Stomach (tissue), 9 donors: ENCODE results near the gene SYNE2. TPM values are rescaled to one million over a fixed set of nuclear protein-coding genes. Genes with fewer than 3 reads are reported as not detected.

ENCODE experiments used
- DNase-seq, 2 donors: peaks; one replicate each; pipeline versions ENCODE4 v3.0.0 to v3.0.0-alpha.2; 2013 to 2019
- H3K27ac ChIP-seq, 5 donors: fragments of 200-600 bp in 4 of 5; sonication (generic) in 4 of 5; one replicate each; pipeline ENCODE4 v1.5.1; 2013 to 2019; ENCODE audit warnings: mild to moderate bottlenecking in 1 of 5, moderate library complexity in 1 of 5
- H3K27me3 ChIP-seq, 3 donors: fragments of 200-600 bp; sonication (generic); one replicate each; pipeline ENCODE4 v1.5.1; 2017 to 2019; ENCODE audit warnings: mixed run types in 1 of 3
- H3K36me3 ChIP-seq, 4 donors: fragments of 200-600 bp; sonication (generic); 1 replicate in 3 of 4; 2 replicates in 1 of 4; pipeline ENCODE4 v1.5.1; 2016 to 2019
- H3K4me1 ChIP-seq, 4 donors: fragments of 200-600 bp; sonication (generic); one replicate each; pipeline ENCODE4 v1.5.1; 2016 to 2019
- H3K4me3 ChIP-seq, 4 donors: fragments of 200-600 bp; sonication (generic) in 3 of 4; one replicate each; pipeline ENCODE4 v1.5.1; 2016 to 2019; ENCODE audit warnings: mild to moderate bottlenecking in 1 of 4
- H3K9me3 ChIP-seq, 4 donors: fragments of 200-600 bp; sonication (generic); one replicate each; pipeline ENCODE4 v1.5.1; 2016 to 2019
- CTCF ChIP-seq, 7 experiments: fragments of 450-650 bp in 4 of 7; fragments of 200-600 bp in 3 of 7; sonication (generic) in 3 of 7; IDR thresholded peaks; one replicate each; pipeline ENCODE4 v1.5.1; 2016 to 2019; ENCODE audit warnings: antibody characterized with exemption in 7 of 7, control low read depth in 2 of 7, mild to moderate bottlenecking in 1 of 7
- EP300 ChIP-seq: sonication (generic); formaldehyde crosslinking; IDR thresholded peaks from one replicate; pipeline ENCODE4 v1.6.1; 2017; ENCODE audit warnings: antibody characterized with exemption
- POLR2A ChIP-seq, 4 donors: fragments of 450-650 bp; IDR thresholded peaks; one replicate each; pipeline ENCODE4 v1.6.1; 2016; ENCODE audit warnings: antibody characterized with exemption in 4 of 4, control low read depth in 2 of 4, mild to moderate bottlenecking in 1 of 4, moderate library complexity in 1 of 4
- POLR2AphosphoS5 ChIP-seq, 3 donors: sonication (generic); formaldehyde crosslinking; IDR thresholded peaks; one replicate each; pipeline ENCODE4 v1.6.1; 2016; ENCODE audit warnings: antibody characterized with exemption in 3 of 3
- WGBS, 5 donors: extraction: QIAGEN DNeasy Blood & Tissue Kit in 3 of 5; methylation state at CpG; one replicate each; pipeline versions ENCODE4 v1.1.5 to v1.1.7; 2013 to 2018; 5-methylcytosine and 5-hydroxymethylcytosine counted together
- intact Hi-C: fragments of 100-400 bp; cut with DNase I; formaldehyde crosslinking; loops from one replicate; pipeline ENCODE4 v1.15.1; 2023; ENCODE audit warnings: low total_unique reads
- polyA plus RNA-seq, 3 donors: library from polyadenylated mRNA; stranded (reverse); fragments of 200-250 nt; gene quantifications; one replicate each; pipeline ENCODE4 v1.2.3, GENCODE V29; 2013
- total RNA-seq, 5 donors: library from RNA; depleted of rRNA; stranded (reverse); fragments of >200 nt; gene quantifications; one replicate each; pipeline versions ENCODE4 v1.1.0 to v1.2.3, GENCODE V29; 2014 to 2016
- donor health status: healthy with polysubstance abuse.
- donor health status: Bipolar disorder and iron deficiency.
- donor health status: healthy.

The SYNE2 gene
- total and polyA plus RNA-seq, 8 donors: 14.4 to 280 (median 120) TPM

- Histone ChIP-seq H3K36me3 (no peaks in the 10 kb centered on the region), H3K27me3 (no peaks in the 10 kb centered on the region), H3K27ac (no peak overlapping the region), H3K4me1 (no peaks in the 10 kb centered on the region), H3K4me3 (no peak overlapping the region), H3K9me3 (no peaks in the 10 kb centered on the region)
- intact Hi-C loops: no loop called here
- TF ChIP-seq CTCF (IDR thresholded peaks at IDR 0.05): no peak
- TF ChIP-seq POLR2A (IDR thresholded peaks at IDR 0.05): no peak
- TF ChIP-seq EP300: no peak
- no peak for TF ChIP-seq POLR2AphosphoS5 (IDR thresholded peaks at IDR 0.05)
- peak in 1 of 2 donors; percentile 14 for DNase-seq
Observed at GRCh38 chr14:64246688-64247087, 393.9 kb downstream of the SYNE2 start.

GRCh38 chr14:64247195-64247594 lies 394.4 kb downstream of the SYNE2 start:
- Histone ChIP-seq H3K27ac (no peak overlapping the region), H3K36me3 (no peaks in the 10 kb centered on the region), H3K27me3 (no peaks in the 10 kb centered on the region), H3K9me3 (no peaks in the 10 kb centered on the region), H3K4me1 (no peaks in the 10 kb centered on the region), H3K4me3 (no peak overlapping the region)
- 78 to 86% (median 81%) methylated on average over 3 of the region's 3 CpGs for WGBS, 5 donors
- TF ChIP-seq POLR2A (IDR thresholded peaks at IDR 0.05): no peak
- no peak for TF ChIP-seq EP300
- TF ChIP-seq CTCF (IDR thresholded peaks at IDR 0.05): no peak
- TF ChIP-seq POLR2AphosphoS5 (IDR thresholded peaks at IDR 0.05): no peak
- DNase-seq: no peak
- intact Hi-C loops: no loop called here

GRCh38 chr14:64248689-64249088 lies 395.9 kb downstream of the SYNE2 start:
- no peak overlapping the region for H3K4me3 ChIP-seq
- H3K27ac ChIP-seq: no peak overlapping the region
- no peaks in the 10 kb centered on the region for H3K27me3 ChIP-seq
- no peak for DNase-seq
- H3K36me3 ChIP-seq: no peaks in the 10 kb centered on the region
- no peaks in the 10 kb centered on the region for H3K9me3 ChIP-seq
- WGBS, 5 donors: 57 to 80% (median 62%) methylated on average over 4 of the region's 4 CpGs
- intact Hi-C loops: no loop called here
- TF ChIP-seq POLR2AphosphoS5 (IDR thresholded peaks at IDR 0.05) (no peak), CTCF (IDR thresholded peaks at IDR 0.05) (no peak), EP300 (no peak), POLR2A (IDR thresholded peaks at IDR 0.05) (no peak)
- H3K4me1 ChIP-seq: no peaks in the 10 kb centered on the region

GRCh38 chr14:64249363-64249762 lies 396.6 kb downstream of the SYNE2 start:
- peak in 1 of 2 donors; percentile 38 for DNase-seq
- Histone ChIP-seq H3K36me3 (no peaks in the 10 kb centered on the region), H3K4me1 (no peaks in the 10 kb centered on the region), H3K27me3 (no peaks in the 10 kb centered on the region), H3K27ac (no peak overlapping the region), H3K9me3 (no peaks in the 10 kb centered on the region), H3K4me3 (no peak overlapping the region)
- TF ChIP-seq EP300: no peak
- no peak for TF ChIP-seq POLR2AphosphoS5 (IDR thresholded peaks at IDR 0.05)
- no peak for TF ChIP-seq POLR2A (IDR thresholded peaks at IDR 0.05)
- no peak for TF ChIP-seq CTCF (IDR thresholded peaks at IDR 0.05)
- intact Hi-C loops: no loop called here
- 55 to 76% (median 65%) methylated on average over 7 of the region's 7 CpGs for WGBS, 5 donors
